ENCODE data around the gene PLPPR3.

PLPPR3 gene

DNA sequence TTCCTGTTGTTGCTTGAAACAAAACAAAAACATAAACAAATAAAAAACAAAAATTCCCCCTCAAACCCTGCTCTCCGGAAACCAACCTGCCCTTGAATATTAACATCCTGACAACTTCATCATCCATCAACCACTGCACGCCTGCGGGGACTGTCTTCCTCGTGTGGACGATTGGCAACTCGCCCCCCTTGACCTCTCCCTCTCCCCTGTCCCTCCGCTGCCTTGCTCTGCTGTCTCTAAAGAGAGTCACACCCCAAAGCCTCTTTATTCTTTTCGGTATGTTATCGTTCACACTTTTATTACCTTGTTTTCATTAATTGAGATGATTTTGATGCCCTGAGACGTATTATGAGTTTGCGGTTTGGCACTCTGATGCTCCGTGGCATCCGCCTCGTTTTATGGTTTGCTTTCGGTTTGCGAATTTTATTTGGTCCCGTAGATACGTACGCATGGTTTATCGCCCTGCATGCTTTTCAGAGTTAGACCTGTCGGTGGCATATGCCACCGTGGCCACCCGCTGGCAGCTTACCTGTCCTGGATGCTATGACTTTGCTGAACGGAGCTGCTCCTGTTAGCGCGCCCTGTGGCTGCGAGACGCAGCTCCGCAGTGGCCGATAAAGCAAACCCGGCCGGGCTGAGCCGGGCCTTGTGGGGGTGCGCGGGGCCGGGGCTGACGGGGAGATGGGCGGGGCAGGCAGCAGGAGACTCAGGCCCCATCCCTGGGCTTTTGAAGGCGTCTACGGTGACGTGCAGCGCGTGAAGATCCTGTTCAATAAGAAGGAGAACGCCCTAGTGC lies 13.9 kb downstream of the PLPPR3 start:
- no peak for DNase-seq (ENCODE audit: low spot score)

DNA sequence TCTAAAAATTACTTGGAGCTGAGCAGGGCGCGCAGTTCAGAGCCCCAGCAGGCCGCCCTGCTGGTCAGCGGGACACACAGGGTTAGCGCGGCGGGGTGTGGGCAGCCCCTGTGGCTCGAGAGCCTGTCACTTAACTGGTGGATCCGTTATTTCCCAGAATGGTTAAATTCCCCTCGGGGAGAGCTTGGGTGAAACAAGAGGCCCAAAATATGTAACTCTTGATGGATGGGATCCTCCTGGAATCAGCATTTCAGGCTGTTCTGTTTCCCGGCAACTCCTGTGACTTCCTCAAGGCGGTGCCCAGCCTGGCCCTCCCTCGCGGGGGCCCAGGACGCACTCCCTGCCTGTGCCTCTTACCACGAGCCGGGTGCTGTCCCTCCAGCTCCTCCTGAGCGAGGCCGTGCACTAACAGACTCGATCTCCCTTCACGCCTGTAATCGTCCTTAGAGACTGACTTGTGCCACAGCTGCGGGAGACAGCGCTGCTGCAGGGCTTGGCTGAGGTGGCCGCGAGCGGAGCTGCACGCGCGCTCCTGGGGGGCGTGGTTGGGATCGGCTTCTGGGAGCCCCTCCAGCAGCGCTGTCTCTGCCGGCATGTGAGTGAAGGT lies 14.8 kb downstream of the PLPPR3 start:
- DNase-seq (ENCODE audit: low spot score) = no peak

DNA sequence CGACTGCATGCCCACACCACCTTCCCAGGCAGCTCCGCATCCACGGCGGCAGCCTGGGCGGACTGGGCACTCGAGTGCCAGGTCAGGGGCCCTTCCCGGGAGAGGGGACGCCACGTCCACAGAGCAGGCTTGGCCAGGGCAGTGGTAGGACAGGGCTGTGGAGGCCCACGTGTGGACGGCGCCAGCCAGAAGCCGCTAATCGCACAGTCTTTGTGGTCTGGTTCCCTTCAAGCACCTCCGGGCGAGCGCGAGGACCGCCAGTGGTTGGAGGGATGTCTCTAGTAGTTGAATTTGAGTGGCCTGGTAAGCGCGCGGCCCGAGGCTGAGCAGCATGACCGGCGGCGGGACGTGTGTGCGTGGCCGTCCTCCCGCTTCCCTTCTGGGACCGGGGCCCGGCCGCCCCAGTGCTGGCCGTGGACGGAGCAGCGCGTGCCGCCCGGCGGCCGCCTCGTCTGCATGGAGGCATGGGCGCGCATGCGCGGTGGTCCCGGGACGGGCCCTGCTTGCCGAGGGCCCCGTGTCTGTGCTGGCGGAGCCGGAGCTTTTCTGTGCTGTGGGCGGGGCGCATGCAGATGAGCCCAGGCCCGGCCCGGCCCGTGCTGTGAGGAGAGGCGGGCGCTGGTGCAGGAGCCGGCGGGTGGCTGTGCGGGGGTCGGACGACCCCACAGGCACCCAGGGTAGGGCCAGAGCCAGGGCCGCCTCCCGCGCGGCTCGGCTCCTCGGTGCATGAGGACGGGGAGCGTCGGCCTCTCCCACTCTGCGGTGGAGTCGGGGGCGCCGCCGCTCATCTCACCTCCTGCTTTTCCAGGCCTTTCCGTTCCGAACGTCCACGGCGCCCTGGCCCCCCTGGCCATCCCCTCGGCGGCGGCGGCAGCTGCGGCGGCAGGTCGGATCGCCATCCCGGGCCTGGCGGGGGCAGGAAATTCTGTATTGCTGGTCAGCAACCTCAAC lies 15.9 kb downstream of the PLPPR3 start:
- no peak for DNase-seq (ENCODE audit: low spot score)

DNA sequence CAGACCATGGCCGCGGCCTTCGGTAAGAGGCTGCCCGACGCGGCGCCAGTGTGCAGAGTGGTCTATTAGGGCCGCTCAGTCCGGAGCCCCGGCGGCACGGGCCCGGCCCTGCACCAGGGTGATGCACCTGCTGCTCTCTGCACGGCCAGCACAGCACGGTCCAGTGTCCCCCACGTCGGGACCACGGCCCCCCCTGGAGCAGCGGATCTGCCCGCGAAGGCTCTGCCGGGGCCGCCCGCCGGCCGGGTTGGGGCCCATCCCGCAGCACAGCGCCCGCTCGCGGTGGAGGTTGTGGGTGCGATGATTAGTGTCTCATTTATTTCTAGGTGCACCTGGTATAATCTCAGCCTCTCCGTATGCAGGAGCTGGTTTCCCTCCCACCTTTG lies 16.6 kb downstream of the PLPPR3 start:
- DNase-seq (ENCODE audit: low spot score) = no peak

DNA sequence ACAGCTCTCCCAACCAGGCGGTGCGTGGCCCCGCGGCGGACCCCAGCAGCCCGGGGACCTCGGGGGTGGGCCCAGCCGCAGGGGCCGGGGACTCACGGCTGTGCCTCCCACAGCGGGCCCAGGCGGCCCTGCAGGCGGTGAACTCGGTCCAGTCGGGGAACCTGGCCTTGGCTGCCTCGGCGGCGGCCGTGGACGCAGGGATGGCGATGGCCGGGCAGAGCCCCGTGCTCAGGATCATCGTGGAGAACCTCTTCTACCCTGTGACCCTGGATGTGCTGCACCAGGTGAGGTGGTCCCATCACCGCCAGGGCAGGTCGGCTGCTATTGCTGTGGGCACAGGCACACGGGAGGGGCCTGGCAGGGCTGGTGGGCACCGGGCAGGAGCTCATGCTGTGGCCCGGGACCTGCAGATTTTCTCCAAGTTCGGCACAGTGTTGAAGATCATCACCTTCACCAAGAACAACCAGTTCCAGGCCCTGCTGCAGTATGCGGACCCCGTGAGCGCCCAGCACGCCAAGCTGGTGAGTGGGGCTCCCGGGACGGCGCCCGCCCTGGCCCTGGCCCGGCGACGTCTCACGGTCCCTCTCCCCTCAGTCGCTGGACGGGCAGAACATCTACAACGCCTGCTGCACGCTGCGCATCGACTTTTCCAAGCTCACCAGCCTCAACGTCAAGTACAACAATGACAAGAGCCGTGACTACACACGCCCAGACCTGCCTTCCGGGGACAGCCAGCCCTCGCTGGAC lies 17.2 kb downstream of the PLPPR3 start:
- DNase-seq (ENCODE audit: low spot score) = no peak

DNA sequence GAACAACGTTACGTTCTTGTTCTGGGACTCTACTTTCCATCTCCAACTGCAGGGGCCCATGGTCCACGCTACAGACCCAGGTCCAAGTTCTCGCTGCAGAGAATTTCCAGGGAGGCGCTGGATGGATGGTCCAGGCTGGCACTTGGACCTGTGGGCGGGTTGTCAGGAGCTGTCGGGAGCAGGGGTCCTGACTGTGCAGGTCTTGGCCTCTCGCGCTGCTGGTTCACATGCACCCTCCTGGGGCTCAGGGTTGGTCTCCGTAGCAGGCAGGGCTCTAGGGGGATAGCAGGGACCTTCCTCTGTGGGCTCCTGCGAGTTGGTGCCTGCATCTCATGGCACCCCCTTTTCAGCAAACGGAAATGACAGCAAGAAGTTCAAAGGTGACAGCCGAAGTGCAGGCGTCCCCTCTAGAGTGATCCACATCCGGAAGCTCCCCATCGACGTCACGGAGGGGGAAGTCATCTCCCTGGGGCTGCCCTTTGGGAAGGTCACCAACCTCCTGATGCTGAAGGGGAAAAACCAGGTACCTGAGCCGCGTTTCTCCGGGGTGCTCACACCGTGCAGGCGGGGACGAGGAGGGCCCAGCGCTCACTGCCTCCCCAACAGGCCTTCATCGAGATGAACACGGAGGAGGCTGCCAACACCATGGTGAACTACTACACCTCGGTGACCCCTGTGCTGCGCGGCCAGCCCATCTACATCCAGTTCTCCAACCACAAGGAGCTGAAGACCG lies 17.9 kb downstream of the PLPPR3 start:
- DNase-seq (ENCODE audit: low spot score) = no peak

DNA sequence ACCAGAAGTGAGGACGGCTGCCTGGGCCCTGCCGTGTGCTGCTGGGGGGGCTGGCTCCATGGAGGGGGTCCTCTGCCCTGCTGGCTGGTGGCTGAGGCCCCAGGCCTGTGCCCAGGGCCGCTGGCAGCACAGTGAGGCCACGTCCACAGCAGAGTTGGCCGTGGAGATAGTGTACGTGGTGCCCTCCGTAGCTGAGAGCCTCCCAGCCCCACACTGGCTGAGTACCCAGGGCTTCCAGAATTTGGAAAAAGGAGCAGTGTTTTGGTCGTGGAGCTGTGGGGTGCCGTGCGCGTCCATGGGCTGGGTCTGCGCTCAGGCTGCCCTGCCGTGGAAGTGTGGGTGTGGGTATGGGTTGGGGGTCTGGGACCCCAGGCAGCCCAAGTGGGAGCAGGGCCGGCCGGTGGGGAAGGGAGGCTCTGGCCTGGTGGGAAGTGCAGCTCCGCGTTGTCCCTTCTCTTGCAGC lies 18.6 kb downstream of the PLPPR3 start:
- DNase-seq (ENCODE audit: low spot score) = no peak

DNA sequence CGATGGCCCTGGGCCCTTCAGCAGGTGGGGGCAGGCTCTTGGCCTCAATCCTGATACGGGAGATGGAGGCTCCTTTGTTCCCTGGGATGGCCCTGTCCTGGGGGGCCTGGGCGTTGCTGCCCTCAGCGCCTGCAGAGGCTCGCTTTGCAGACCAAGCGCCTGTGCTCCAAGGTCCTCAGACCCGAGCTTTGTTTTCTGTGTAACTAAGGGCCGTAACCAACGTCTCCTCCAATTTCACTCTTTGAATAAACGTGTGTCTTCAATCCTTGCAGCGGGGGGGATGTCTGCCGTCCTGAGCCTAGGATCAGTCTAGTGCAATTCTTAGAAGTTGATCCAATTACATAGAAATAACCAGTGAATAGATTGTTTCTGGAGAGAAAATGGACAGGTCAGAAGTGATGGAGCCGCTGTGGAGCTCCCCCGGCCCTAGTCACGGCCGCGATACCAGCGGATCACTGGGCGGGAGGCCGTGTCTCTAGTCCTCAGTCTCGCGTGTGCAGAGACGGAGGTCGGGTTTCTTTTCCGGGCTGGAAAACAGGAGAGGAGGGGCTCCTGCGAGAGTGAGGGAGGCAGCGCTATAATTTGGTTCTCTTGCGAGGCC lies 19.2 kb downstream of the PLPPR3 start:
- no peak for DNase-seq (ENCODE audit: low spot score)

DNA sequence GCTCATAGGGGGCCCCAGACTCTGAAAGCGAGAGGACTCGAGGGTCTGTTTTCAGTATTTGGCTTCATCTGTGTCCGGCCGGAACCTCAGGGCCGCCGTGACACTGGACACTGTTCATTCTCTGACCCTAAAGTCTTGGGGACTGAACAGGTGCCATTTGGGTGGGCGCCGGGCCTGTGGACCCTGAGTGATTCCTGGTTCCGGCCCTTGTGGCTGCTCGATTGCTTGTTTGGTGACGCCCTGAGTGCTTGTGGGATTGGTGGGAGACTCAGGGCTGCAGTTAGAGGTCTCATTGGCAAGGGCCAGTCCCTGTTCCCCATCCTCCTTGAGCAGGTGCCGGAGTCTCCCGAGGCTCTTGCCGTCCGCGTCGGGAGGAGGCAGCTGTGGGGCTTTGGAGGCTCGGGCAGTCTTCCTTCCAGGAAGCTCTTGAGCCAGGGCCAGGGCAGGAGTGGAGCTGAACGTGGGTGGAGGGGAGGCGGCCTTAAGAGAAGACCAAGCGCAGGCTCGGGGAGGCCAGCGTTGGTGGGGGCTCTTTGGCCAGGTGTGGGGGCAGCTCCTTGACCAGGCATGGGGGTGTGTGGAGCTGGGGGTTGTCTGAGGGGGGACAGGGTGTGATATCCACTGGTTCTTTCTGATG lies 19.8 kb downstream of the PLPPR3 start:
- DNase-seq (ENCODE audit: low spot score) = no peak

DNA sequence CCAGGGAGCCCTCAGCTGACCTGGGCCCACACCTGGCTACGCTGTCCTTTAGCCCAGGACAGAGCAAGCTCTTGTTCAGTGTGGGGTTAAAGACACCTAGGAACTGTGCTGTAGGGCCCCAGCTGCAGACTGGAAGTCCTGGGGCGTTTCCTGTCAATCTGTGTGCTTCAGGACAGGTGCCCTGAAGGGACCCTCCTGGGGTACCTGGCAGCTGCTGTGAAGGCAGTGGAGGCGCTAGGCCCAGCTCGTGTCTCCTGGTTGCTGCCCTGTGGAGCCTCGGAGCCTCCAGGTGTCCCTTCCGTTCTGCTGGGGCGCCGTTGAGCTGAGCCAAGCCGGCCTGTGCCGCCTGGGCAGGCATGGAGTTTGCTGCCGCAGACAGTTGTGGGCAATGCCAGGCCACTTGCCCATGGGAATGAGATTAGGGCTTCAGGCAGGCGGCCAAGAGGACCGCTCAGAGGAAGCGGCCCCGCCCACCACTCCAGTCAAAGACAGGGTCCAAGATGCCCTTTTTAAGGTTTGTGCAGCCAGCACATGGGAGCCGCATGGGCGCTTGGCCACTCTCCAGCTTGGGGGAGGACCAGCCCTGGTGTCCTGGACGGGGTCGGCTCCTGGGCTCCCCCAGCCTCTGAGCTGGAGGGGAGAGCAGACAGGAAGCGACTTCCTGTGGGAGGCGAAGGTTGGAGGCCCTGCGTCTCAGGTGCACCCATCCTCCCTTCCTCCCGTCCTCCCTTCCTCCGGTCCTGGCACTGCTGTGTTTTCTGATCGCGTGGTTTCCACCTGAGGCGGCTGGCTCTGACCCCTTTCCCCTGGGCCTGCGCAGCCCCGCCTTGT lies 20.5 kb downstream of the PLPPR3 start:
- no peak for DNase-seq (ENCODE audit: low spot score)

DNA sequence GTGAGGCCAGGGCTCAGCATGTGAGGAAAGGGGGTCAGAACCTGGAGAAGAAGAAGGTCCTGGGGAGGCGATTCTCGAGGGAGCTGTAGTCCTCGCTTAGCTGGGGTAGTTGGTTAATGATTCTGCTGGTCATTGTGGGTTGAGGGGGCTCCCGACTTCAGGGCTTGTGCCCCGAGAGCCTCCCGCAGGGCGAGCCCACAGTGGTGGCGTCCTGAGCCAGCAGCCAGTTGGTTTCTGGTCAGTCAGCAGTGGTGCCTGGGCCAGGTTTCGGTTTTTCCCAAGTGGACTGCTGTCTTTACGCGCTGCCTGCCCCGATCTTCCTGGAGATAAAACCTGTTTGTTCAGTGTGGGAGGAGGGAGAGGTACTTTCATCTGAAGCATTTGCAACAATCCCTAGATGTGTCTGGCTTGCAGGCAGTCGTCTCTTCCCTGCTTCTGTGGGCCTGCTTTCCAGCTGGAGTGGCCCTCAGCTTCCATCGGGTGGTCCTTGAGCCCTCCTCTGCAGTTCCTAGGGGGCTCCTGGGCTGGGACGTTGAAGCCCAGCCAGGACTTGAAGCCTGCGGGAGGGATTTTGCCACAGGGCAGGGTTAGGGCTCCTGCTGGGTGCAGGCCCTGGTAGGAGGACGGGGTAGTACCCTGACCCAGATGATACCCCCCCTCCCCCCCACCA lies 21.3 kb downstream of the PLPPR3 start:
- no peak for DNase-seq (ENCODE audit: low spot score)

DNA sequence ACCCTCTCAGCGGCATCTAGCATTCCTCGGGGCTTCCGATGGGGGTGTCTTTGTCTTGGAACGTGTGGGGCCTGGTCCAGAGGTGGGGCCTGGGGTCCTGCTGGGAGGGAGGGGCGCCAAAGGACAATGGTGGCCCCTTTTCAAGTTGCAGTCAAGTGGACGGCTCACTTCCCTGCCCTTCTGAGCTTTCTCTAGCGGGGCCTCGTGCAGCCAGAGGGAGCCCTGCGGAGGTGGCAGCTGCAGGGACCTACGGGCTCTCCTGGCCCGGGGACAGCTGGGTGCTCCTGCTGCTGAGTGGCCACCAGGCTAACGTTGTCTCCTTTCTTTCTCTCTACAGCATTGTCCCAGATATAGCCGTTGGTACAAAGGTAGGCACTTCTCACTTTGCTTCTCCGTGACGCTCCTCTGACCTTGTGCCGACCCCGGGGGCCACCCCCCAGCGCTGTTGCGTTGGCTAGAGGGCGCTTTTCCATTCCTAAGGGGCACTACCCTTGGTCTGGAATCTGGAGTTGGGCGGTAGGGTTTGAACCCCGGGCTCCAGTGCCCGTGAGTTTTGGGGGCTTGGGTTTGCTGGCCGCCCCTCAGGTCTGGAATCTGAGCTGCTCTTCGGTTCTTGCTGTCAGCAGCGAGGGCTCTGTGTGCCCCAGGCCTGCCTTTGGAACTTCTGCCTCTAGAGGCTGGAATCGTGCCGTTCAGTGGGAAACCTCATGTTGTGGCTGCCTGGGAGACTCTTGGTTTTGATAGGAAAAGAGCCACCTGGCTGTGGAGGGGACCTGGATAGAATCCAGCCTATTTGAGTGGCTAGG lies 22.5 kb downstream of the PLPPR3 start:
- DNase-seq (ENCODE audit: low spot score) = no peak

DNA sequence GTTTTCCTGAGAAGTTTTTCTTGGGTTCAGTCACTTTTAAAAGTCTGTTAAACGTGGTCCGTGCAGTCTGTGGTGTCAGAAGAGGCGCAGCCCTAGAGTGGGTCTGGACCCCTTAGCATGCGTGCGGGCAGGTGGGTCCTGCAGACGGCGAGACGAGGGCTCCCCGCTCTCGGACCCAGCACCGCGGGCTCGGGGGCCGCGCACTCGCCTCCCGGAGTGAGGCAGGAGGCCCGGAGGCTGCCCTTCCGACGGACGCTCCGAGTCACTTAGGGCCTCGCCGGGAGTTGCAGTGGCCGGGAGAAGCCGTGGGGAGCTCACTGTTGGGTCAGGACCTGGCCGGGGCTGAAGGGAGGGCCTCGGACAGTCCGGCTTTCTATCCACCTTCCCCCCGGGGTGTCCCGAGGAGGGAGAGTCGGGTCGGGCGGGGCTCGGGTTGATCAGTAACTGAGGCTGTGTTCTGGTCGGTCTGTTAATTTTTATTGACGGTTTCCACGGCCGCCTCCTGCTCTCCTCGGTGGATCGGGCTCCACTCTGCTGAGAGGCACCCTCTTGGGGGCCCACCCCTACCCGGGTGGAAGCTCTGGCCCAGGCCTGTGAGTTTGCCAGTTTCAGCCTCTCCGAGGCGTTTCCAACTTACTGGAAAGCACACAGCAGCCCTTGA lies 23.2 kb downstream of the PLPPR3 start:
- no peak for DNase-seq (ENCODE audit: low spot score)

DNA sequence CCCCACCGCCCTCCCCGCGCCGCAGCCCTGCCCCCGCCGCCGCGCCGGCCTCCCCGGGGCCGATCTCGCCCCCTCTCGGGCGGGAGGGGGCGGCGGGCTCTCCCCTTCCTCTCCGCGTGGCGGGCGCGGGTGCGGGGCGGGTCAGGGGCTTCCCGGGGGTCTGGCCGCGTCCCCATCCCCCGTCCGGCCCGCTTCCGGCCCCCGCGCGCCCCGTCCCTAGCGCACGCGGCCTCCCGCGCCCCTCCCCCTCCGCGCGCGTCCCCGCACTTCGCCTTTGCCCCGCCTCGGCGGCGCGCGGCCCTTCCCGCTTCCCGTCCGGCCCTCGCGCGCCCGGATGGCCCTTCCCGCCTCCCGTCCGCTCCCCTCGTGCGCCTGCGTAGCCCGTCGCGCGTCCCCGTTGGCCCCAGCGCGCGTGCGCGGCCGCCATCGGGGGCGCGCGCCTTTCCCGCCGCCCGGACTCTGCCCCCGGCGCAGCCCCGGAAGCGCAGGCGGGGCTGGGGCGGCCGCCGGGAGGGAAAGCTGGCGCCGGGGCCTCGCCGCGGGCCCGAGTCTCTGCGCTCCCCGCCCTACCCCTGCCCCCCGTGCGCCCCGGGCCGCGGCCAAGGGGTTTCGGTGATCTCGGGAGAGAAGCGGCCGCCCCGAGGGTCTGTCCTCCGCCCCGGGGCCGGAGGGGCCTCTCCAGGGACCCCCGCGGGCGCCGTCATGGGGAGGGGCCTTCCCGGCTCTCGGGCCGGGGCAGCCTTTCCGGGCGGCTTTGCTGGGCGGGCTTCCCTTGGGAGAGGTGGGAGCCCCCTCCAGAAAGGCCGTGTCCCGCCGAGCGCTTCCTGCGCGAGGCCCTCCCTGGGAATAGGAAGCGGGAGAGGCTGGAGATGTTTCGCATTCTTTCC lies 24.0 kb downstream of the PLPPR3 start:
- DNase-seq (ENCODE audit: low spot score) = peak; percentile 88

DNA sequence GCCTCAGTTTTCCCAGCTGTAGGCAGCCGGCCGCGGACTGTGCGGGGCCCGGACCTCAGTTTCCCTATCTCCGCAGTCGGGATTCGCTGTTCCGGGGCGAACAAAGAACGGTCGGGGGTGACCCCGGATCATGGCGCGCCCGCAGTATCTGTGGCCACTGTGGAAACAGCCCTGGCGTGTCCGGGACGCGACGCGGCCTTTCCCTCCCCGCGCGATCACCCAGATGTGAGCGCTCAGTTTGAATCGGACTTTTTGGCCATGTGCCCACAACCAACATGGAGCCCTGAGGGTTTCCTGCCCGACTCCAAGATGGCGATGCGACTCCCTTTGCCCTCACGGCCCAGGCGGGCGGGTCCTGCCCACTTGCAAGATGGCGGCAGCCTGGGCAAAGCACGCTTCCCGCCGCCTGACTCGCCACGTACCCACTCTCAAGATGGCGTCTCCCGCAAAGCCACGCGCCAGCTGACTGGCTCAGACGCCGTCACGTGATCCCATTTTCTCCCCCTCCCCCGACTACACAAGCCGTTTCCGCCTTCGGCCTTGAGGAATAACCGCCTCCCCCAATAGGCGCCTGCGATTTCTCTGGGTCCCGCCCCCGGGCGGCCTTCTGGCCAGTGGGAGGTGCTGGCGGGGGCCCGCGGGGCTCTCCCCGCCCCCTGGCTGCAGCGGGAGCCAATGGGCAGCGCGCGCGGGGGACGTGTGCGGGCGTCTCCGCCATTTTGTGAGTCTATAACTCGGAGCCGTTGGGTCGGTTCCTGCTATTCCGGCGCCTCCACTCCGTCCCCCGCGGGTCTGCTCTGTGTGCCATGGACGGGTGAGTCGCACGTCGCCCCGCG lies 24.8 kb downstream of the PLPPR3 start, which contains the start of gene PTBP1:
Gene PTBP1, plus strand, starts transcription at position 761 of the 836 bp plus-strand sequence. Its CDS starts 46 bp downstream, at position 807.
- DNase-seq (ENCODE audit: low spot score) = peak; percentile 100
